DND-41 (cell line): ENCODE results near the gene HNRNPUL1.

ENCODE experiments used
- ATAC-seq: fragments of 200-7000 bp; cut with Tn5 transposase; 3 replicates; pipeline ENCODE4 v1.9.1; 2021; ENCODE audit warnings: low read depth; ENCODE audit not compliant: insufficient read depth
- DNase-seq: peaks from one replicate; pipeline ENCODE4 v3.0.0-alpha.2; 2020
- H2AFZ ChIP-seq: 2 replicates; pipeline ENCODE4 v1.6.0; 2012; ENCODE audit warnings: low read depth, low read length
- H3K27ac ChIP-seq: 2 replicates; pipeline ENCODE4 v1.5.1; 2012; ENCODE audit warnings: low read length, inconsistent platforms
- H3K27me3 ChIP-seq: fragments of 200-600 bp; sonication (generic); 2 replicates; pipeline ENCODE4 v1.6.0; 2012; ENCODE audit warnings: low read length, mild to moderate bottlenecking, inconsistent platforms; ENCODE audit not compliant: insufficient read depth, poor library complexity
- H3K36me3 ChIP-seq: 2 replicates; pipeline ENCODE4 v1.5.1; 2012; ENCODE audit warnings: low read length, inconsistent platforms; ENCODE audit not compliant: insufficient read depth
- H3K4me1 ChIP-seq: 2 replicates; pipeline ENCODE4 v1.5.1; 2012; ENCODE audit warnings: mild to moderate bottlenecking, low read length; ENCODE audit not compliant: insufficient read depth
- H3K4me2 ChIP-seq: 2 replicates; pipeline ENCODE4 v1.6.0; 2012; ENCODE audit warnings: mild to moderate bottlenecking, moderate library complexity, low read length, inconsistent platforms; ENCODE audit not compliant: insufficient read depth
- H3K4me3 ChIP-seq, 2 experiments: fragments of 200-600 bp in 1 of 2; shearing (Covaris generic) in 1 of 2; 2 replicates each; pipeline ENCODE4 v1.5.1; 2012 to 2016; ENCODE audit warnings: inconsistent platforms in 2 of 2, low read length in 2 of 2, mild to moderate bottlenecking in 2 of 2, low read depth in 1 of 2, moderate library complexity in 1 of 2
- H3K79me2 ChIP-seq: 2 replicates; pipeline ENCODE4 v1.6.0; 2012; ENCODE audit warnings: low read length, inconsistent platforms; ENCODE audit not compliant: insufficient read depth
- H3K9ac ChIP-seq: 2 replicates; pipeline ENCODE4 v1.6.0; 2012; ENCODE audit warnings: low read depth, mild to moderate bottlenecking, inconsistent platforms, low read length, moderate library complexity
- H3K9me3 ChIP-seq: 2 replicates; pipeline ENCODE4 v1.5.1; 2012; ENCODE audit warnings: low read length, moderate library complexity, mild to moderate bottlenecking, inconsistent platforms; ENCODE audit not compliant: insufficient read depth, severe bottlenecking
- H4K20me1 ChIP-seq: 2 replicates; pipeline ENCODE4 v1.6.0; 2012; ENCODE audit warnings: low read length; ENCODE audit not compliant: insufficient read depth
- CTCF ChIP-seq: IDR thresholded peaks from 2 replicates; pipeline ENCODE4 v1.5.1; 2012; ENCODE audit warnings: borderline replicate concordance, low read length, moderate library complexity, mild to moderate bottlenecking; ENCODE audit not compliant: poor library complexity, severe bottlenecking; ENCODE audit errors: extremely low read depth
- EZH2 ChIP-seq: IDR thresholded peaks from 3 replicates; pipeline ENCODE4 v1.6.1; 2012; ENCODE audit warnings: borderline replicate concordance, low read depth, mild to moderate bottlenecking, moderate library complexity, low read length, inconsistent platforms; ENCODE audit not compliant: severe bottlenecking

Gene HNRNPUL1

GRCh38 chr19:41224632-41225031, 39.5 kb upstream of the HNRNPUL1 start:
- Histone ChIP-seq H3K4me2 (no peak overlapping the region), H2AFZ (no peak overlapping the region), H3K36me3 (no peaks in the 10 kb centered on the region), H3K27me3 (peaks cover 20% of the 10 kb centered on the region), H3K4me3 (no peak overlapping the region), H3K4me1 (no peaks in the 10 kb centered on the region), H4K20me1 (no peaks in the 10 kb centered on the region; the same call in 1 of the 2 replicates), H3K9me3 (no peaks in the 10 kb centered on the region), H3K27ac (no peak overlapping the region), H3K9ac (no peak overlapping the region), H3K79me2 (no peaks in the 10 kb centered on the region)
- ATAC-seq (no peak), DNase-seq (no peak)
- TF ChIP-seq CTCF, result no peak
- no peak for TF ChIP-seq EZH2

- ATAC-seq, result no peak
- H3K4me1 ChIP-seq, result no peaks in the 10 kb centered on the region
These were observed 38.7 kb upstream of the HNRNPUL1 start for GRCh38 chr19:41225238-41226052.

GRCh38 chr19:41226053-41226873, 37.9 kb upstream of the HNRNPUL1 start:
- no peaks in the 10 kb centered on the region; the same call in 1 of the 2 replicates for H4K20me1 ChIP-seq
- H3K27me3 ChIP-seq, result peaks cover 20% of the 10 kb centered on the region
- H3K36me3 ChIP-seq, result no peaks in the 10 kb centered on the region
- H3K4me3 ChIP-seq, result no peak overlapping the region
- ATAC-seq (no peak), DNase-seq (no peak)
- no peak overlapping the region for H3K9ac ChIP-seq
- no peaks in the 10 kb centered on the region for H3K4me1 ChIP-seq
- H3K79me2 ChIP-seq, result no peaks in the 10 kb centered on the region
- TF ChIP-seq CTCF (no peak), EZH2 (no peak)
- H2AFZ ChIP-seq, result no peak overlapping the region
- H3K4me2 ChIP-seq, result no peak overlapping the region
- no peaks in the 10 kb centered on the region for H3K9me3 ChIP-seq
- no peak overlapping the region for H3K27ac ChIP-seq

More at GRCh38 chr19:41225238-41226052, 38.7 kb upstream of the HNRNPUL1 start:
- Histone ChIP-seq H3K9ac (no peak overlapping the region), H3K79me2 (no peaks in the 10 kb centered on the region), H3K4me3 (no peak overlapping the region), H3K27me3 (peaks cover 20% of the 10 kb centered on the region), H3K4me2 (no peak overlapping the region), H3K27ac (no peak overlapping the region), H3K36me3 (no peaks in the 10 kb centered on the region), H4K20me1 (no peaks in the 10 kb centered on the region; the same call in 1 of the 2 replicates), H3K9me3 (no peaks in the 10 kb centered on the region), H2AFZ (no peak overlapping the region)
- no peak for DNase-seq
- TF ChIP-seq CTCF, result no peak
- no peak for TF ChIP-seq EZH2
